Activated T-cell treated with anti-CD3 and anti-CD28 coated beads for 4 hours (primary cell): ENCODE data around the gene IQCK.
"Not testable (repeated sequence)": the region's sequence is repeated elsewhere in the genome, so short reads cannot be mapped to it uniquely, and the experiment has no call there.

Experiments
- DNase-seq: peaks from one replicate; pipeline ENCODE4 v3.0.0-alpha.2; 2020

Gene IQCK, protein sequence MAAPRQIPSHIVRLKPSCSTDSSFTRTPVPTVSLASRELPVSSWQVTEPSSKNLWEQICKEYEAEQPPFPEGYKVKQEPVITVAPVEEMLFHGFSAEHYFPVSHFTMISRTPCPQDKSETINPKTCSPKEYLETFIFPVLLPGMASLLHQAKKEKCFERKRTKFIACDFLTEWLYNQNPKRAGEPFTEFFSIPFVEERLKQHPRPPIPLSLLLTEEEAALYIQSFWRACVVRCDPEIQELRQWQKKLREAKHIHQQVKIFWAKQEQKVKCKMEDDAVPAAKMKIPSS

DNA sequence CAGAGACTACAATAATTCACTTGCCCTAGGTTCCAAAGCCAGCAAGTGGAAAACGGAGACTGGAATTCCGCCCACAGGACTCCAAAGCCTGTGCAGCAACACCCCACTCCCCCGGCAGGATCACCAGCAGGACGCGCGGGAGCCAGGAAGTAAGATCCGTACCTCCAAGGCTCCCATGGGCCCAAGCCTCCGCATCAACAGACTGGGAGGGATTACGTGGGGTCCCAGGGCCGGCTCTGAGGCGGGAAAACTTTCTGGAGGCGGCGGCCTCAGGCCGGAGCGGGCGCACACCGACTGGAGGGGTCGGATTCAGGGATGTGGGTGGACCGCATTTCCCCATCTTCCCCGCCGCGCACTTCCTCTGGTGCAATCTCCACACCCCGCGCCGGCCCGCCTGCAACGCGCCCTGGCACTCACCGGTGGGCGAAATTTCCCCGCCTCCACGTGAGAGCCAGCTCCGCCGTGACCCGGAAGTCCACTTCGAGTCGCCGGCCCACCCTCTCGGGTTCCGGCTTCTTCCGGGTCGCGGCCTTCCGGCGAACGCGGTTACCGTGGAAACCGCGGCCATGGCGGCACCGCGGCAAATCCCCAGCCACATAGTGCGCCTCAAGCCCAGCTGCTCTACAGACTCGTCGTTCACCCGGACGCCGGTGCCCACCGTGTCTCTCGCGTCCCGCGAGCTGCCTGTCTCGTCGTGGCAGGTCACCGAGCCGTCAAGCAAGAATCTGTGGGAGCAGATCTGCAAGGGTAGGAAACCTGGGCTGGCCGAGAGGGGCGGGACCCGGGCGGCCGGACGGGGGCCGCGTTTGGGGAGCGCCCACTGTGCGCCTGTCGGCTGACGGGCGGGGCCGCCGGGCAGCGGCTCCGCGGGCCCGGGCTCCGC, at the start of gene IQCK, which contains the start of gene KNOP1:
Gene IQCK (plus strand): TSS at position 531 of the 883 bp plus-strand sequence. CDS start 36 bp downstream, at position 567.
Gene KNOP1 (minus strand): TSS at position 487 of the 883 bp plus-strand sequence. CDS start 3,192 bp downstream, outside the sequence.
- peak; percentile 82 for DNase-seq

DNA sequence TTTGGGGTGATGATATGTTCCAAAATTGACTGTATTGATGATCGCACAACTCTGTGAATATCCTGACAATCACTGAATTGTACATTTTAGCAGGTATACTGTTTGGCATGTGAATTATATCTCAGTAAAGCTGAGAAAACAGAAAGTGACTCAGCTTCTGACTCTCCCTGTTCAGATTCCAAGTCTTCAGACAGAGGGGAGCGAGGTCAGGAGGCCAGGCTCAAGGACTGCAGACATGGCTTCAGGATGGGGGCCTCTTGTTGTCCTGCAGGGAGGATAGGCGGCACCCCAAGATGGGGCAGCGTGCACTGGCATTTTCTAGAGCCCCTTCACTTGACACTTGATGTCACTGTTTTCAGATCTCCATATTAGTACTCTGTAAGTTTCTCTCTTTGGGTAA, 45.7 kb upstream of the IQCK start:
- no peak for DNase-seq

DNA sequence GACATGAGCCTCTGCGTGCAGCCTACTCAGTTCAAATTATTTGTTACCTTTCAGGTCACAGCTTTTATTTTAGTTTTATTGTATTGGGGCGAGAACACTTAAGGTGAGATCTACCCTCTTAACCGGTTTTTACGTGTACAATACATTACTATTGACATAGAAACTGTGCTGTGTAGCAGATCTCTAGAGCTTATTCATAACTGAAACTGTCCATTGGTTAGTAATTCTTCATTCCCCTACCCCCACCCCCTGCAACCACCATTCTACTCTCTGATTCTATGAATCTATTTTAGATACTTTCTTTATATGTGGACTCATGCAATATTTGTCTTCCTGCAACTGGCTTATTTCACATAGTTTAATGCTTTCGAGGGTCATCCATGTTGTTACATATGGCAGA, 43.6 kb upstream of the IQCK start:
- no peak for DNase-seq

DNA sequence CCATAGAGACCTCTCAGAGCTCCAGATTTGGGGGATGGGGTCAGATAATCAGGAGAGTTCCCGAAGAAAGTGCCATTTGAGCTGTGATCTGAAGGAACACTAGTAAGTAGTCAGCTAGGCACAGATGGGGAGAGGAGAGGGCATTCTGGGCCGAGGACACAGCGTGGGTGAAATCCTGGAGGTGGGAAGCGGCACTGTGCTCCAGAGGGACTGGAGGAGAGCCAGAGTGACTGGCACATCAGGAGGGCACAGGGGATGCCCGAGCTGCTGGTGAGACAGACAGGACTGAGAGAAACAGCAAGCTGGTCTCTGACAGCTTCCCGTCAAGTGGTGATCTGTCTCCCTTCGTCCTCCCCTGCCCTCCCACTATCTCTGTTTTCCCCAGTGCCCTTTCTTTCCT, 40.7 kb upstream of the IQCK start:
- no peak for DNase-seq

DNA sequence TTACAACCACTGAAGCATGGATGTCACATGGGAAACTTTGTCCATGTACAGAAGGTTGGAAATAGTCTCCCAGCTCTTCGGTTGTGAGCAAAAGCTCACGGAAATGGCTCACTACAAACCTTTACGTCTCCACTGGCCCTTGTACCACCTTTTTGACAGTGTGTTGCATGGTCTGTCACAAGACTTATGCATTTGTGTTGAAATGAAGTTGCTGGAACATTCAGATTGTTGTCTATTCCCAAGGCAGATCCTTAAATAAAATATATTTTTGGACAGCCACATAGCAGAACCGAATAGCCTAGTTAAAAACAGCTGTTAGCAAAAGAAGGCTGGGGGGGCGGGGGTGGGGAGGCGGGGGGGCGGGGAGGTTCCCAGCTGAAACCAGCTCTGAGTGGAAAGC, 39.3 kb upstream of the IQCK start:
- no peak for DNase-seq

DNA sequence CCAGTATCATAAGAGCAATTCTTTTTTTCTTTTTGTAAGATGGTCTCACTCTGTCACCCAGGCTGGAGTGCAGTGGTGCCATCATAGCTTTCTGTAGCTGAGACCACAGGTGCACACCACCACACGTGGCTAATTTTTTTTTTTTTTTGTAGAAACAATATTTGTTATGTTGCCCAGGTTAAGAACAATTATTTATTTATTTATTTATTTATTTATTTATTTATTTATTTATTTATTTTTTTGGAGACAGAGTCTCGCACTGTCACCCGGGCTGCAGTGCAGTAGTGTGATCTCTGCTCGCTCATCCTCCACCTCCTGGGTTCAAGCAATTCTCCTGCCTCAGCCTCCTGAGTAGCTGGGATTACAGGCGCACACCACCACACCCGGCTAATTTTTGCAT, 38.8 kb upstream of the IQCK start:
- not testable (repeated sequence) for DNase-seq

DNA sequence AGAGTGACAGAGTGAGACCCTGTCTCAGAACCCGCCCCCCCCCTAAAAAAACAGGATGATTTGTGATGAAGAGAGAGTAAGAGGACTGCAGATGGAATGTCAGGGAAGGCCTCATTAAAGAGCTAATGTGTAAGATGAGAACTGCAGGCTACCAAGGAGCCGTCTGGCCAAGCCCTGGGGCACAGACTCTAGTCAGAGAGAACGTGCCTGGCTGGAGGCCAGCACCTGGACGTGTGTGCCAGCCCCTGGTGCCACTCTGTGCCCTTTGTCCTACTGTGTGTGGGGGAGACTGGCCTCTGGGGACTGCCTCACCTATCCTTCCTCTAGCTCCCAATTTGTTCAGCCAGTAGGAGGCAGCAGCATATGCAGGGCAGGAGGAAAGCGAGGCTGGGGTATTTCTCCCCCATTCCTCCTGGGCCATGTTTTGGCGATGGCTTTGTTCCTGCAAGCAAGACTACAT, 37.2 kb upstream of the IQCK start:
- DNase-seq, result no peak

DNA sequence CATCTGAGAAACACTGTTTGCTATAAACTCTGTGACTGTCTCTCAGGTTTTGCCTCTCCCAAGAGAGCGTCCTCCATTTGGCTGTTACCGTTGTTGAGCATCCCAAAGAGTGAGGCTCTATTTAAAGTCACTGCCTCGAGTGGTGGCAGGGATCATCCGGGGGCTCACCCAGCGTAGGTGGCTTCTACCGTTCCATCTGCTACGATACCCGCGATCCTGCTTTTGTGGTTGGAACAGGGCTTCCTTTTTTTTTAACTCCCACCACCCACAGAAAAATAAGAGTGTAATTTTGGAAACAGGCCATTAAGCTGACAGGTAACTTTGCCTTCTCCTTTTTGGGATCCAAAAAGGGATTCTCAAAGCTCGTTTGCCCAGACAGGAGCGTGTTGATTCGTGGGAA, 36.4 kb upstream of the IQCK start:
- DNase-seq, result no peak

DNA sequence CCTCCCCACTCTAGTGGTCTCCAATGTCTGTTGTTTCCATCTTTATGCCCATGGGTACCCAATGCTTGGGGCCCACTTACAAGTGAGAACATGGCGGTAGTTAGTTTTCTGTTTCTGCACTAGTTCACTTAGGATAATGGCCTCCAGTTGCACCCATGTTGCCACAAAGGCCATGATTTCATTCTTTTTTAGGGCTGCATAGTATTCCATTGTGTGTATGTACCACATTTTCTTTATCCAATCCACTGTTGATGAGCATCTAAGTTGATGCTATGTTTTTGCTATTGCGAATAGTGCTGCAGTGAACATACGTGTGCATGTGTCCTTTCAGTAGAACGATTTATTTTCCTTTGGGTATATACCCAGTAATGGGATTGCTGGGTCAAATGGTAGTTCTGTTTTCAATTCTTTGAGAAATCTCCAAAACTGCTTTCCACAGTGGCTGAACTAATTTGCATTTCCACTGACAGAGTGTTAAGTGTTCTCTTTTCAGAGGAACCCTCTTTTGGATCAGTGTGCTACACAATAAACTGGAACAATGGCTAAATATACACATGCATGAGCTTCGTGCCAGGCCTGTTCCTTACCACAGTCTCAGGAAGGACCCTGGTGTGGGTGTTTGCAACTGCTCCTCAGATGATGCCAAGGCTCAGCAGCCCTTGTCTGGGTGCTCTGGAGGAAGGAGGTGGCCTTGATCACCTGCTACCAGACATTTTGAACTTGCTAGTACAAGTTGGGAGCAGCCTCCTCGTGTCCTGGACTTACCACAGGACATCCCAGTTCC, 34.4 kb upstream of the IQCK start:
- no peak for DNase-seq

DNA sequence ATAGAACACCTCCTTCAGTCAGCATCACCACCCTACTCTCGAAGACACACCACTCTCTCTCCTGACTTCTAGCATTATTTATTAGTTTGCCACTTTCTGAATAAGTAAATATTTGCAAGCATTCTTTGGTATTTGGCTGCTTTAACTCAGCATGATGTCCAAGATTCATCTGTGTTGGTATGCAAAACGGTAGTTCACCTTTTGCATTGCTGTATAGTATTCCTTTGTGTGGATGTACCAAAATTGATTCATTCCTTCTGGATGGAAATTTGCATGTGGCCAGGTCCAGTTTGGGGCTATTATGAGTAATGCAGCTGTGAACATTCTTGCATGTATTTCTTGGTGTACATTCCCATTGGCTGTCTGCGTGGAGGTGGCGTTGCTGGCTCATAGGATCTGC, 32.9 kb upstream of the IQCK start:
- DNase-seq, result no peak

DNA sequence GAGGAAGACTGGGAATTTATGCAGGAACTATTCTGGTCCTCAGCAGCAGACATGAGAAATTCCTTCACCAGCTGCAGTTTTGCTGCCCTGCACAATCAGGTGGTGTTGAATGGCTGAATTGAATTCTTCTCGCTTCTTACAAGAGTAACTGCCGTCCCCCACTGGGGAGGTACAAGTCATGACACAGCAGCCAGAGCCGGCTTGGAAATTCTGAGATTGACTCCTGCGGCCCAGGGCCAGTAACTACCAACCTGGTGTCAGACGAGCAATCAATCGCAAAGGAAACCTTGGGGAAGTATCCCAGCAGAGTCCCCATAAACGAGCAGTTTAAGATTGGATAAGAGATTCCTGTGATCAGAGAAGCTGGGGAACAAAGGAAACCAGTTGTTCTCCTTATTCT, 30.8 kb upstream of the IQCK start:
- DNase-seq, result no peak

DNA sequence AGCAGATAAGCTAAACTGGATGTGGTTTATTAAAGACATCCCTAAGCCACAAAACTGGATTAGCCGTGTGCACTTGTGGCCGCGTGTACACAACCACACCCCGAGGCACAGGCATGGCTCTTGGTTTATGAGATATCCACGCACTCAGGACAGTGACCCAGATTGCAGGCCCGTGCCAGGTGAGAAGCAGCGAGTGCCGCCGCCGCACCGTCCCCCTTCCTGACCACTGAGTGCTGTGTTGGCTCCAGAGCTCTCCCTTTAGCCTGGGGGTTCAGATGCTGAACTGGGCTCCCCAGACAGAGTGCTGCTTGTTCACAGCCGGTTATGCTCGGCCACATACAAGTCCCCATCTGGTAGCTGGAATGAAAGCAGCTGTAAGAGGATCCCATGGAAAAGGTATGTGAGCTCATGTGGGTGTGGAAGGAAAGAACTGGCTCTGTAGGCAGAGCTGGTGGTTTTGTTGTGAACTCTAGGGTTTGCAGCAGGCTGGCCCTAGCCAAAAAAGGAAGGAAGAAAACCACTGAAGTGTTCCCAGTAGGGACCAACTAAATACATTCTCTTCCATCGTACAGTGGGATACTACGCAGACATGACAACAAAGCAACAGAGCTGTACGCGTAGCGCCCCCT, 29.6 kb upstream of the IQCK start:
- DNase-seq, result no peak

DNA sequence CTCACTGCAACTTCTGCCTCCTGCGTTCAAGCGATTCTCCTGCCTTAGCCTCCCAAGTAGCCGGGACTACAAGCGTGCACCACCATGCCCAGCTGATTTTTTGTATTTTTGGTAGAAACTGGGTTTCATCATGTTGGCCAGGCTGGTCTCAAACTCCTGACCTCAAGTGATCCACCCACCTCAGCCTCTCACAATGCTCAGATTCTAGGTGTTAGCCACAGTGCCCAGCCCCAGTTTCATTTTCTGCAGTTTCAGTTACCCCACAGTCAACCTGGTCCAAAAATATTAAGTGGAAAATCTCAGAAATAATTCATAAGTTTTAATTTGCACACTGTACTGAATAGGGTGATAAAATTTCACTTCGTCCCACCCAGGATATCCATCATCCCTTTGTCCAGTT, 28.7 kb upstream of the IQCK start:
- DNase-seq, result no peak

DNA sequence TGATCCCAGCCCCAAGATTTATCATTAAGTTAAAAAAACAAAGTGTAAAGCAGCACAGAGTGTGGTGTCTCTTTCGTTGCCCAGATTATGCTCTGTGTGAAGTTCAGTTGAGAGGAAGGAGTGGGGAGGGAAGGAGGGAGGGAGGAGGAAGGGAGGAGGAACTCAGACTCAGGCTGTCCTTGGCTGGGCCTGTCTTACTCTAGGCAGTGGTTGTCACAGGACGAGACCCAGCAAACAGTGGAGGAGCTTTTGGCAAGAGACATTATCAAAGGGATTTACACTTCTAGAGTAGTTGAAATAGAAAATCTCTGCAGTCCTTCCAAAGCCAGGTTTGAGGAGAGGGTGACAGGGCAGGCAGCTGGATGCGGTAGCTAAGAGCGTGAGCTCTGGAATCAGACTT, 27.9 kb upstream of the IQCK start:
- no peak for DNase-seq

DNA sequence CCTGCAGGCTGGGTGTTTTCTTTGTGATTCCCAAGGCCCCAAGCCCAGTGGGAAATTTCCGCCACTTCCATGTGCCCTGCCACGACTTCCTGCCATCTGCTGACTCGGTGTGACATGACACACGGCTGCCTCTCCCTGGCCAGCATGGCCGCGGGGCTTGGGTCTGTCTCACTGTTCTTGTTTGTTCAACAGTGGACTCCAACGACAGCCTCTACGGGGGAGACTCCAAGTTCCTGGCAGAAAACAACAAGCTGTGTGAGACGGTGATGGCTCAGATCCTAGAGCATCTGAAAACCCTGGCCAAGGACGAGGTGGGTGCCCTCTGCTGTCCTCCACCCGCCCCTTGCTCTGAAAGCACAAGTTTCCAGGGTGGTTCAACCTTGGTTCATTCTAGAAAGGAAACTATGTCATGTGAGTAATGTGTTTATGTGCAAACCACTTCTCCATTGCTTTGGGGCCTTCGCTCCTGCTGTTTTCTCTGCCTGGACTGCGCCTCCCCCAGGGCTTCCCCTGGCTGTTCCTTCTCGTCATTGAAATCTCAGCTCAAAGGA, 26.8 kb upstream of the IQCK start:
- DNase-seq, result no peak

DNA sequence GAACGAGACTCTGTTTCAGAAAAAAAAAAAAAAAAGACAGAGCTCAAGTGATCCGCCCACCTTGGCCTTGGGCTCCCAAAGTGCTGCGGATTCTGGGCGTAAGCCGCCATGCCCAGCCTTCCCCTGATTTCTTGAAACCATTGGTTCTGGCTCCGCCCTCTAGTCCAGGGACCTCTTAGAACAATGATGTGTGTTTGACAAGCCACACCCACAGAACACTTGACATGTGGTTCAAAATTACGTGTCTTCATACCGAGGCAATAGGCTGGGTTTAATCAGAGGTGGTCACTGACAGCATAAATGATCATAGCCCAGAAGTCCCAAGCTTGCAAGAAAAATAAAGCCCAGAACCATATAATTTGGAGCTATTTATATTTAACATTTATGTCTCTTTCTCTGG, 23.1 kb upstream of the IQCK start:
- no peak for DNase-seq

DNA sequence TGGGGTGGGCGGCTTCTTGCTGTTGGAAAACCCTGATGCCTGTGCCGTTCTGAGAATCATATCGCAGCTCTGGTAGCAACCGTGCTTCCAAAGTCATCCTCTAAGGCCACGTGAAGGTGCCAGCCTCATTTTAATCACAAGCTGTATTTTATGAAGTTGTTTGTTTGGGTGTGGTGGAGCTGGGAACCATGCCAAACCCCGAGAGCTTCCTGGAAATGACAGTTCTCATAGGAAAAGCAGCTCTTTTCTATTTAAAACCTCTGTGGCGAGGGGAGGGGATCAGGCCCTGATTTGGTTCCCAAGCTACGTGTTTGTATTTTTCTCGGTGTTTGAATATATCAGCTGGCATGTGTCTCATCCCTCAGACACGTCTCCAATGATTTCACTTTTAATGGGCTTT, 21.7 kb upstream of the IQCK start:
- peak; percentile 33 for DNase-seq

DNA sequence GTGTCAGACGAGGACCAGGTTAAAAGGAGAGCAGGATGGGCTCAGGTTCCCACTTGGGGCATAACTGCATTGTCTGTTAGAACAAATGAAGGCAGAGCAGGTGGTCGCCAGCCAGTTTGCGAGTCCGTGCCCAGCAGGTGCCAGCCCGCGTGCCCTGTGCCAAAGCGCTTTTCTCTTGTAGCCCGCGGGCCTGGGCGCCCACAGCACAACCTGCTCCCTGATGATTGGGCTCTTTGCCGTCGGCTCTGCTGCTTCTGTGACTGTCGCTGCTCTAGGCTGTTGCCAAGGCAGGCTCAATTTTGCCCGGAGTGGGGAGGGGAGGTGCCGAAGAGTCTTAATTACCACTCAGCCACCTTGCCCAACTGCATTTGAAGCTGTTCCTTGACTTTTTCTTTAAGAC, 21.1 kb upstream of the IQCK start:
- no peak for DNase-seq

DNA sequence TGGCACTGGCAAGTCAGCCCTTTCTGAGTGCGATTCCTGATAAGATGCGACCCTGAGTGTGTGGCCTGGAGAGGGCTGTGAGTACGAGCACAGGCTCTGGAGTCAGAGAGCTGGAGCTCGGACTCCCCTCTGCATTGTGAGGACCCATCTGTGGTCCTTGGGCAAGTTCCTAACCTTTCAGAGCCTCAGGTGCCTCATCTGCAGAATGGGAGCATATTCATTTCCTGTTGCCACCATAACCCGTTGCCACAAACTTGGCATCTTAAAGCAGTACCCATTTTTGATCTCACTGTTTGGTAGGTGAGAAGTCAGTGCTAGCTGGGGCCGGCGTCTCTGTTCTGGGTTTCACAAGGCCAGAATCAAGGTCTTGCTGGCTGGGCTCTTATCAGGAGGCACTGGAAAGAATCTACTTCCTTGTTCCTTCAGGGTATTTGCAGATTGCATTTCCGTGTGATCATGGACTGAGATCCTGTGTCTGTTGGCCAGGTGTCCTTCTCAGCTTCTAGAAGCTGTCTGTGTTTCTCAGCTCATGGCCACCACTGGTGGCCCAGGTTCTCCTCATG, 20.2 kb upstream of the IQCK start:
- no peak for DNase-seq

DNA sequence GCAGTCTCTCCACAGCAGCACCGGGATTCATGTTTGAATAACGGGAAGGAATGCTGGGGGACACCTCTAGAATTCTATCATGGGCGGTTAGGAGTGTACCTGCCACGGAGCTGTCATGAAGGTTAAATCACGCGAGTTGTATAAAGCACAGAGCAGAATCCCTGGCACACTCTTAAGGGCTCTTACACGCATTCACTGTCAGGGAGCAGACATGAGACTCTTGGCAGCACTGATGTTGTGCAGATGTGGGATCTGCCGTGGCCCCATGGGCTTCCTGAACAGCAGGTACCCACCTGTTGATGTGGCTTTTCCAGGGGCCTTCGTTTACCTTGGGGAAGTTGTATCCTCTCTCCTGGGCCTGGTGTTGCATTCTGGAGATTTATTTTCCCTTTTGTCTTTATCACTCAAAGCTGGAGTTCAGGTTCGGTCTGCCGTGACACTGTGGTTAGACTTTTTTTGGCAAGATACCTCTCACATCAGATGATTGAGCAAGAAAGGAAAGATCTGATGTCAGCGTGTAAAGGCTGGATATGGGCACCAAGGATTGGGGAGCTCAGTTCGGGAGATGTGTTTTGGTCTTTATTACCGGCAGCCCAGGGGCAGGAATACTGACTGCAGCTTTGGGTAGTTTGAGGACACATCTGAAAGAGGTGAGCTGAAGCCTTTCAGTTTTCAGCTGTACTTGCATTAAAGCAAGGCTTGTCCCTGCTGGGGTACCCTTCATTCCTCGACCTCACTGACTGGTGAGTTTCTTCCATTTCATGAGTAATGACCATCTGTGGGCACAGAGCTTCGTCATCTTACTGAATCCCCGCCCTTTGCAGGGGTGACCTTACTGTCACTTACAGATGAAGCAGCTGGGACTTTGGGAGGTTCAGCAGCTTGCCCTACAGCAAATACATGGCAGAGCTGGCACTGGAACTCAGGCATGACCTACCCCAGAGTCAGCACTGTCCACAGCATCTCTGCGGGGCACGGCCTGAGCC, 19.3 kb upstream of the IQCK start:
- DNase-seq, result no peak

DNA sequence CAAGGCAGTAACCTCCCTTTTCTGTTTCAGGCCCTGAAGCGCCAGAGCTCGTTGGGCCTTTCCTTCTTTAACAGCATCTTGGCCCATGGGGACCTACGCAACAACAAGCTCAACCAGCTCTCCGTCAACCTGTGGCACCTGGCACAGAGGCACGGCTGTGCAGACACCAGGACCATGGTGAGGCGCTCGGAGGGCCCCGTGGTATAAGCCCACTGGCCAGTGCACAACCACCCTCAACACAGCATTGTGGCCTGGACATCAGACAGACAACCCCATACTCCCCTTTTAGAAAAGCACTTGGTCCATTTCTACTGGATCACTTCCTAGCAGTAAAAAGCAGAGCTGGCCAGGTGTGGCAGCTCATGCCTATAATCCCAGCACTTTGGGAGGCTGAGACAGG, 18.6 kb upstream of the IQCK start:
- no peak for DNase-seq
